Stimulated activated CD8-positive, alpha-beta memory T cell treated with anti-CD3 and anti-CD28 coated beads, Interleukin-4, amount 100 ng/mL, for 24 hours (primary cell): ENCODE results near the gene LYG2.
"Not testable (repeated sequence)": the region's sequence is repeated elsewhere in the genome, so short reads cannot be mapped to it uniquely, and the experiment has no call there.

Experiments
- DNase-seq: peaks from one replicate; pipeline ENCODE4 v3.0.0-alpha.2; 2020; ENCODE audit warnings: low read depth

Gene LYG2

GRCh38 chr2:99201959-99202678, 53.3 kb downstream of the LYG2 start:
- no peak for DNase-seq

GRCh38 chr2:99200076-99200800, 55.2 kb downstream of the LYG2 start:
- DNase-seq = no peak

GRCh38 chr2:99198103-99198841, 57.2 kb downstream of the LYG2 start:
- DNase-seq = no peak

- not testable (repeated sequence) for DNase-seq
Measured at GRCh38 chr2:99192364-99192763, 63.1 kb downstream of the LYG2 start.
